NB4 (cell line): Measurements from ENCODE around the gene SEC24C.
"Not testable (repeated sequence)": the region's sequence is repeated elsewhere in the genome, so short reads cannot be mapped to it uniquely, and the experiment has no call there.

Source experiments
- CTCF ChIP-seq: IDR thresholded peaks from one replicate; pipeline ENCODE4 v1.5.1; 2012; ENCODE audit warnings: low read depth, low read length
- MYC ChIP-seq: IDR thresholded peaks from 2 replicates; pipeline ENCODE4 v1.6.1; 2011; ENCODE audit warnings: low read depth, low read length
- POLR2A ChIP-seq: IDR thresholded peaks from 2 replicates; pipeline ENCODE4 v1.6.1; 2011; ENCODE audit warnings: mild to moderate bottlenecking; ENCODE audit not compliant: insufficient read length; ENCODE audit errors: extremely low read depth

DNA sequence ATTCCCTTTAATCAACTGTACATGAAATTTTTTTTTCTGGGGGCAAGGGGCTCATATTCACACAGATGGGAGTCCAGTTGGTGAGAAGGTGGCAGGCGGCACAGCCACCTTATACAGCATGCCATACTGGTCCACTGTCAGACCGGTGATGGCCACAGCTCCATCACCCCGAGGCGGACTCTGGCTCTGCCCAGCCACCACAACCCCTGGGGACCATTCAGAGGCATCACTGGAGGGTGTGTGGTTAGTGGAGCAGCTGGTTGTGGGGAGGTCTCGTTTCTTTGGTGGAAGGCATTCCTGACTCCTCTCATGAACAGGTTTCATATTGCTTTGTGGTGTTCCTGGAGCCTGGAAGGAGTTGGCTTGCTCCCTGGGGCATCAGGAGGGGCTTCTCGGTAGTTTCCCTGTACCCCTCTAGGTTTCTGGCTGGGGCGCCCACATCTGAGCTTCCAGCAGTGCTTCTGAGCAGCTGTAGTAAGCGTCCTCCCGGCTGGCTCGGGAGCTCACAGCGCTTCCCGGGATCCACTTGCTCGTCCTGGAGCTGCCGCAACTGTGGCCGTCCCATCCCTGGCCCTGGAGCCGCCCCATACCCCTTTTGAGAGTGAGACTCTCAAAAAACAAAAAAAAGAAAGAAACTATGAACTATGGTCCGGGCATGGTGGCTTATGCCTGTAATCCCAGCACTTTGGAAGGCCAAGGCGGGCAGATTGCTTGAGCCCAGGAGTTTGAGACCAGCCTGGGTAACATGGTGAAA is 3.5 kb upstream of the SEC24C start:
- not testable (repeated sequence) for TF ChIP-seq CTCF, MYC, POLR2A
